Stimulated activated CD4-positive, alpha-beta T cell treated with anti-CD3 and anti-CD28 coated beads, Interleukin-12 subunit alpha, Interleukin-12 subunit beta, amount 100 ng/mL, for 48 hours (primary cell): ENCODE measurements around the gene TRIO.

Experiments used
- DNase-seq, 3 donors: peaks; one replicate each; pipeline ENCODE4 v3.0.0-alpha.2; 2020; ENCODE audit warnings: low read depth in 2 of 3, low spot score in 1 of 3

Gene TRIO

GRCh38 chr5:14284392-14285148, 141.4 kb downstream of the TRIO start:
- DNase-seq: no peak

GRCh38 chr5:14286007-14286406, 142.9 kb downstream of the TRIO start:
- DNase-seq: no peak

- no peak for DNase-seq
These were observed 143.7 kb downstream of the TRIO start for GRCh38 chr5:14286574-14287421.

DNA sequence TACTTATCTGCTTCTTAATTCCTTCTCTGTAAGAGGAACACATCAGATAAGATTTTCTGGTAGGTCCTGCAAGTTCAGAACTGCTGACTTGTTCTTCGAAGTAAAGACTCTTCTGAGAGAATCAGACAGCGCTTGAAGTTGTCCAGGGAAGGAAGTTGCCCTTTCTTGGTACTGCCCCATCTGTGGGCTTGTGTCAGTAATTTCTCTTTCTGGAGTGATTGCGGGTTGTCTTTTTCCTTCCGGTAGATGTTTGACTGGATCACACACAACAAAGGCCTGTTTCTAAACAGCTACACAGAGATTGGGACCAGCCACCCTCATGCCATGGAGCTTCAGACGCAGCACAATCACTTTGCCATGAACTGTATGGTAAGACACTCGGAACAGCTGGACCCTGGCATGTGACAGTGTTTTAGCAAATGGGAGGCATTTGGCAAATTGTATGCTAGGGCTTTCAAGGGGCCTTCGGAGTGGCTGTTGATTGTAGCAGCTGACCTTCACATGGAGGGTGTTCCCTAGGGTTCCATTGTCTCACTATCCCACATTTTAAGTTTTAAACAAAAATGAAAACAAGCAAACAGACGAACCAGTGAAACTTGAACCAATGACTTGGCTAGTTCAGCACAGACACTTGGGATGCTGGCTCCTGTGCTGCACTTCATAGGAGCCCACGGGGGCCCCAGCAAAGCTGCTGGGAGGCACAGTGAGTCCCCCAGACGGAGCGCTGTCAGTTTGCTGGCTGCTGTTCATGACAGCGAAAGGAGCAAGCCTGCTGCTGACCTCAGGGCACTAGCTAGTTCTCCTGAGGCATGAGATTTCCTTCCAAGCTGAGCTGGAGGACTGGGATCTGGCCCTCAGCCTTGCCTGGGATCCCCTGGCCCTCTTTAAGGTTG, 149.9 kb downstream of the TRIO start:
- DNase-seq: no peak

- no peak for DNase-seq
These were observed 152.5 kb downstream of the TRIO start for GRCh38 chr5:14295610-14296009.

GRCh38 chr5:14296533-14297331, 153.6 kb downstream of the TRIO start:
- no peak for DNase-seq

- no peak for DNase-seq
These were observed 154.6 kb downstream of the TRIO start for GRCh38 chr5:14297697-14298096.

DNA sequence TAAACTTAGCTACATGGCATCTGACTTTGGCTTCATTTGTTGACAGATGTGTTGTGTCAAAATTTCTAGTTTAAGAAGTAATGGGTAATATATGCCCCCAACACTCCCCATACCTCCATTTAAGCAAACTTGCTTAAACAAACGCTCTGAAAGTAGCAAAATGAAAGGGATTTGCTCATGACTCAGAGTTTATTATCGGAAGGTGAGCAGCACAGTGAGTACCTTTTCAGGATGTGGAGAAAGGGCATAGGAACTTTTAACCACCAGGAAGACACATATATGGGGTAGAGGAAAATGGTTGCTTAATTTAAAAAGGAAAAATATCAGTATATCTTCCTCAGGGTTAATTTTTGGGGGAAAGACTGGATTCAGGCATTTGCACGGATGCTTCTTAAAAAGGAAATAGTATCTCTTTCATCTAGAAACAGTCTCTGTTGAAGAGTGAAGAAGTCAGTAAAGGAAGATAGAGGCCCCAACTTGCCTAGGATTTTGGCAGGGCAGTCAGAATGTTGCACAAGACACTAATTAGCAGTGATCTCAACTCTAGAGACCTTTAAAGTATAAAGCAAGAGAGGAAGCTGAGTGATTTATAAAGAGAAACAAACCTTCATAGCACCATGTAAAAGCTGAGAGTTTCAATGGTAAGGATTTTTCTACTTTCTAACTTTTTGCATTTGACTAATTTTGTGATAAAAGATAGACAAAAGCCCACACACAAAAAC, 155.1 kb downstream of the TRIO start:
- no peak for DNase-seq

DNA sequence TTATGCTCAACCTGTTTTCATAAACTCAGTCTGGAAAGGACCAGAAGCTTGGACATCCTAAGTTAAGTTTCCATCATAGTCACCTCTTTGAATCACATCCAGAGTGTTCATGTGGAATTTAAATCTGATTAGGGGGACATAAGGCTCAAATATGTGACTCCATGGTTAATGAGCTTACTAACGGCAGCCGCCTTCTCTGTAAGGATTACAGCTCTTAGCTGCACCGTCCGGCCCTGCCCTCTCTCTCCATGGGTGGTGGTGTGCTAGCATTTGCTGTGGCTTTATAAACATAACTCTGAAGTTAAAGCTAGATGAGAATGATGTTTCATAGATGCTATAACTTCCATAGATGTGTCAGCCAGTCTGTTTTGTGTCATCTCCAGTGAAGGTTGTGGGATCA, 156.5 kb downstream of the TRIO start:
- DNase-seq: no peak

DNA sequence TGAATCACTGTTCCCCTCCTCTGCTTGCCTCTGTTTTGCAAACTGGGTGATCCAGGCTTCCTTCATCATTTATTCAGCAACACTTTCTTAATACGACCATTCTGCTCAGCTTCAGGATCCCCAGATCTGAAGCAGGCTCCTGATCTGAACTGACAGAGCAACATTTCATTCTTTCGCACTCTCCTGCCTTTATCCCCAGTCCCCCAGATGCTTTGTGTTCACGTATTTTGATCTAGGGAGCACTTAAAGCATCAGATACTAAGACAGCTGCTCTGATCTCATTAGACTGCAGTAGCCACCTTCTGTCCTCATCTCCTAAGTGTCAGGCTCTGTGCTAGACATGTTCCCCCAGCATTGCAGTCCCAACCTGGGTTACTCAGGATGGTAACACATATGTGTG, 158.0 kb downstream of the TRIO start:
- DNase-seq: no peak

DNA sequence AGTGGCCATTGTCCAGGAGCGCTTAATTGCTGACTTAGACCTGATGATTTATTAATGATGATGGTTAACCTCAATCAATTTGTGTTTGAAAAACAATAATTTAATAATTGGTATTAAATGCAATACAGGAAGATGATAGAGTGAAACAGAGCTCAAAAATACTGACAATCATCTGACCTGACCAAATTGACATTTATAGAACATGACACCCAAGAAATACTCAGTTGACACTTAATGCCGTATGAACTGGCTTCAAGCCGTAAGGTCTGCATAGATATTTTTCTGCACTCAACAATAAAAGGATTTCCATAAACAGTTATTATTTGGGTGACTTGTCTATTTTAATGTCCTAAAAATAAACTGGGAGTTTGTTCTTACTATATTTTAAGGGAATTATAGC, 159.2 kb downstream of the TRIO start:
- no peak for DNase-seq

DNA sequence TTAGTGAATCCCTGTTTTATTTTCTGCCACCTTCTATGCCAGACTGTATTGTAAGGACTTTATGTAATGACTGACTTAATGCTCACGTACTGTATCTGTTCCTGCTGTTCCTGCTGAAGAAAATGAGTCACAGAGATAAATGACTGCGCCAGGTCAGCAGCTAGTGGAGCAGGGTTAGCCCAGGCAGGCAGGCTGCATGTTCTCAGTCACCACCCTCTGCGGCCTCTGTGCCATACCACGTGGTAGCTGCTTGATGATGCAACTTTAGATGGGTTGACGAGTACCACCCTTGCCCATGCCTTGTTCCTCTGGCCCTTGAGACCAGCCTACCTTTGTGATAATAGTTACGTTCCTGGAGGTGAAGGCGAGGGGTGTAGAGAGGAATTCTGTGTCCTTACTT, 161.9 kb downstream of the TRIO start:
- no peak for DNase-seq

DNA sequence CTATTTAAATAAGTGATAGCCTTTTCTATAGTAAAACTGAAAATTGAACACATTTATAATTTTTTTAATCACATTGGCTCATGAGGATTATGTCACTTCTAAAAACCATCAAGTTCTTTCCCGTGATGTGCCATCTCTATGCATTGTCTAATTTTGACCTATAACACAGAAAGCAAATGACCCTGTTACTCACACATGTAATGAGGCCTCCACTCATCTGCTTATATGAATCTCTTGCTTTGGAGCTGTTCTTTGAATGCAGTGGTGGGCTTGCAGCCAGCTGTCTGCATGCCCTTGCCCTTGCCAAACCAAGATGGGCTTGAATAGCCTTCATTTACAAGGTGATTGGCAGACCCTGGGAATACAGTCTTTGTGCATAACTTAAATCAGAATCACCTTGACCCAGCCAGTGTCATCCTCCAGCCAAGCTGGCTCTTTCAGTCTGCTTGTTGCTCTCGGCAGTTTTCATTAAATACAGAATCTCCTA, 163.2 kb downstream of the TRIO start:
- no peak for DNase-seq

DNA sequence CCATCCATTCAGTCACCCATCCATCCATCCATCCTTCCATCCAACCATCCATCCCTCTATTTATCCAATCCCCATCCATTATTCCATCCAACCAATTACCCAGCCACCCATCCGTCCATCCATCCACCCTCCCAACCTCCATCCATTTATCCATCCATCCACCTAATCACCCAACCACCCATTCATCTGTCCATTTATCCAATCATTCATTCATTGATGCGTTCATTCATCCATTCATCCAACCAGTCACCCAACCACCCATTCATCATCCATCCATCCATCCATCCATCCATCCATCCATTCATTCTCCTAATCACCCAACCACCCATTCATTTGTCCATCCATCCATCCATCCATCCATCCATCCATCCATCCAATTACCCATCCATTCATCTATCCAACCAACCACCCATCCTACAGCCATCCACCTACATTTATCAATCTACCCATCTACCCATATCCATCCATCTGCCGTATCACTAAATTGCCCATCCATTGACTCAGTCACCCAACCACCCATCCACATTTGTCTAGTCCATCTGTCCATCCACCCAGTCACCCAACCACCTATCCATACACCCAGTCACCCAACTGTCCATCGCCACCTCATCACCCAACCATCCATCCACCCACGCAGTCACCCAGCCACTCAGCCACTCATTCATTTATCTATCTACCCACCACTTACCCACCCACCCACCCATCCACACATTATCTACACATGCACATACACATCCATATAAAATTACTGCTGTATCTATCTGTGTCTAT, 165.4 kb downstream of the TRIO start:
- no peak for DNase-seq

DNA sequence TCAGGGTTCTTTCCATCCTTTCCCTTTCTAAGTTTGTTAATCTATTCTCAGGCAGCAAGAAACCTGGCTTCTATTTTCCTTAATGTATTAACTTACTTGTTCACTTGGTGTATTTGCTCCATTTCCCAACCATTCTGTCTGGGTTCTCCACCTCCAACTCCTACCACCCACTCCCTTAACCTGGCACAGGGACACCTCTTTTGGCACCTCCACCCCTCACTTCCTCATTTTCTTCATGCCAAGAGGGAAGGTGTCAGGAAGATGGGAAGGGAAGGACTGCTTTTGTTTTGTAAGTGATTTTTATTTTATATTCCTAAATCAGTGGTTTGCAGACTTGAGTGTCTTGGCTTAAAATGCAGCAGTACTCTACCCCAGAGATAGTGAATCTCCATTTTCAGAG, 166.1 kb downstream of the TRIO start:
- DNase-seq: no peak

GRCh38 chr5:14309878-14310531, 166.9 kb downstream of the TRIO start:
- DNase-seq: no peak

GRCh38 chr5:14310901-14311300, 167.8 kb downstream of the TRIO start:
- DNase-seq: no peak

GRCh38 chr5:14313986-14314690, 171.0 kb downstream of the TRIO start:
- DNase-seq: no peak
